HepG2 (cell line): Measurements from ENCODE around the gene WNT5B. TPM values are rescaled to one million over a fixed set of nuclear protein-coding genes. Genes with fewer than 3 reads are reported as not detected.

Experiments
- CC2D1A ChIP-seq: sonication (generic); formaldehyde crosslinking; IDR thresholded peaks from 2 replicates; pipeline ENCODE4 v1.8.1; 2023; ENCODE audit warnings: mild to moderate bottlenecking, missing genetic modification reagents
- CEBPG ChIP-seq: IDR thresholded peaks from 2 replicates; pipeline ENCODE4 v1.6.1; 2016
- FIP1L1 ChIP-seq: fragments of 200-400 bp; formaldehyde crosslinking; IDR thresholded peaks from 2 replicates; pipeline ENCODE4 v1.6.1; 2018; ENCODE audit warnings: low read depth, mild to moderate bottlenecking, low read length, moderate library complexity, borderline replicate concordance; ENCODE audit not compliant: insufficient read depth
- KDM5A ChIP-seq: fragments of 200-600 bp; sonication (generic); IDR thresholded peaks from 2 replicates; pipeline ENCODE4 v1.7.0; 2018; ENCODE audit warnings: antibody characterized with exemption, mild to moderate bottlenecking, low read length, borderline replicate concordance
- NFAT5 ChIP-seq: sonication (generic); formaldehyde crosslinking; IDR thresholded peaks from 2 replicates; pipeline ENCODE4 v1.4.0; 2020; ENCODE audit warnings: missing genetic modification reagents
- SKIL ChIP-seq: sonication (generic); formaldehyde crosslinking; IDR thresholded peaks from 2 replicates; pipeline ENCODE4 v1.8.0; 2022; ENCODE audit warnings: missing genetic modification reagents, mild to moderate bottlenecking, moderate library complexity, borderline replicate concordance
- SYNCRIP ChIP-seq: fragments of 200-400 bp; formaldehyde crosslinking; IDR thresholded peaks from 2 replicates; pipeline ENCODE4 v1.6.1; 2018; ENCODE audit warnings: mild to moderate bottlenecking, low read depth, low read length; ENCODE audit not compliant: insufficient read depth
- TP53 ChIP-seq: sonication (generic); formaldehyde crosslinking; conservative IDR thresholded peaks from 2 replicates; pipeline ENCODE4 v1.4.0; 2020; ENCODE audit warnings: missing genetic modification reagents
- ZFP37 ChIP-seq: sonication (generic); formaldehyde crosslinking; IDR thresholded peaks from 2 replicates; pipeline ENCODE4 v1.4.0; 2020; ENCODE audit warnings: missing genetic modification reagents, borderline replicate concordance
- ZNF142 ChIP-seq: sonication (generic); formaldehyde crosslinking; IDR thresholded peaks from 2 replicates; pipeline ENCODE4 v1.4.0; 2020; ENCODE audit warnings: missing genetic modification reagents
- ZNF343 ChIP-seq: sonication (generic); formaldehyde crosslinking; IDR thresholded peaks from 2 replicates; pipeline ENCODE4 v1.4.0; 2020; ENCODE audit warnings: mild to moderate bottlenecking, missing genetic modification reagents
- ZNF468 ChIP-seq: sonication (generic); formaldehyde crosslinking; IDR thresholded peaks from 2 replicates; pipeline ENCODE4 v1.8.0; 2022; ENCODE audit warnings: mild to moderate bottlenecking, moderate library complexity, missing genetic modification reagents
- ZNF549 ChIP-seq: sonication (generic); formaldehyde crosslinking; IDR thresholded peaks from 2 replicates; pipeline ENCODE4 v1.5.0; 2020; ENCODE audit warnings: missing genetic modification reagents
- ZNF644 ChIP-seq: IDR thresholded peaks from 2 replicates; pipeline ENCODE4 v1.6.1; 2016; ENCODE audit warnings: low read depth
- ZNF800 ChIP-seq: sonication (generic); formaldehyde crosslinking; IDR thresholded peaks from 2 replicates; pipeline ENCODE4 v1.4.0; 2020; ENCODE audit warnings: missing genetic modification reagents
- polyA plus RNA-seq, 8 experiments: library from polyadenylated mRNA; depleted of rRNA in 3 of 8; stranded (reverse) in 7 of 8; unstranded in 1 of 8; fragments of >200 nt; fragmentation: Illumina TruSeq in 4 of 8; extraction: Trizol in 4 of 8; gene quantifications; 2 replicates each; pipeline versions ENCODE4 v1.2.1 to v1.2.3, GENCODE V29; 2011 to 2016; ENCODE audit warnings: low read depth in 4 of 8, missing spikeins in 1 of 8, mixed read lengths in 1 of 8; ENCODE audit not compliant: insufficient read depth in 1 of 8
- total RNA-seq, 5 experiments: library from RNA; depleted of rRNA; stranded (reverse); fragments of >200 nt; fragmentation: Illumina TruSeq; extraction: Trizol; gene quantifications; 2 replicates each; pipeline ENCODE4 v1.2.3, GENCODE V29; 2016; ENCODE audit warnings: low read depth in 1 of 5

Gene WNT5B
- total and polyA plus RNA-seq, 2 of the 13 experiments (the other 11 are each of a cell fraction or from before 2014, with no cell fraction given): 0.04 TPM; not detected in 1

- TF ChIP-seq NFAT5 (CRISPR knock-in tag): no peak
- no peak for TF ChIP-seq ZNF549
- TF ChIP-seq SKIL (CRISPR knock-in tag): peak; percentile 89
- peak; percentile 17; the same call in 1 of the 2 replicates for TF ChIP-seq CEBPG
- TF ChIP-seq ZNF468: no peak
- TF ChIP-seq SYNCRIP: no peak
- TF ChIP-seq ZNF800 (CRISPR knock-in tag): no peak
- TF ChIP-seq CC2D1A: no peak
- no peak for TF ChIP-seq KDM5A
- no peak for TF ChIP-seq FIP1L1
- no peak for TF ChIP-seq ZNF142 (CRISPR knock-in tag)
- TF ChIP-seq ZFP37 (CRISPR knock-in tag): no peak
- TF ChIP-seq TP53 (CRISPR knock-in tag): no peak
- peak; percentile 21; the same call in 1 of the 2 replicates for TF ChIP-seq ZNF644 (CRISPR knock-in tag)
- no peak for TF ChIP-seq ZNF343 (CRISPR knock-in tag)
Observed at GRCh38 chr12:1666685-1667162, 37.7 kb downstream of the WNT5B start (continued).
